Stimulated activated CD4-positive, alpha-beta T cell treated with anti-CD3 and anti-CD28 coated beads, Interleukin-4, amount 100 ng/mL, for 24 hours (primary cell): ENCODE data around the gene SPEN.
A peak's percentile ranks its signal among the peaks of the same experiment; 100 is the strongest.
"Not testable (repeated sequence)": the region's sequence is repeated elsewhere in the genome, so short reads cannot be mapped to it uniquely, and the experiment has no call there.

Experiments
- DNase-seq: peaks from one replicate; pipeline ENCODE4 v3.0.0-alpha.2; 2020

Gene SPEN

DNA sequence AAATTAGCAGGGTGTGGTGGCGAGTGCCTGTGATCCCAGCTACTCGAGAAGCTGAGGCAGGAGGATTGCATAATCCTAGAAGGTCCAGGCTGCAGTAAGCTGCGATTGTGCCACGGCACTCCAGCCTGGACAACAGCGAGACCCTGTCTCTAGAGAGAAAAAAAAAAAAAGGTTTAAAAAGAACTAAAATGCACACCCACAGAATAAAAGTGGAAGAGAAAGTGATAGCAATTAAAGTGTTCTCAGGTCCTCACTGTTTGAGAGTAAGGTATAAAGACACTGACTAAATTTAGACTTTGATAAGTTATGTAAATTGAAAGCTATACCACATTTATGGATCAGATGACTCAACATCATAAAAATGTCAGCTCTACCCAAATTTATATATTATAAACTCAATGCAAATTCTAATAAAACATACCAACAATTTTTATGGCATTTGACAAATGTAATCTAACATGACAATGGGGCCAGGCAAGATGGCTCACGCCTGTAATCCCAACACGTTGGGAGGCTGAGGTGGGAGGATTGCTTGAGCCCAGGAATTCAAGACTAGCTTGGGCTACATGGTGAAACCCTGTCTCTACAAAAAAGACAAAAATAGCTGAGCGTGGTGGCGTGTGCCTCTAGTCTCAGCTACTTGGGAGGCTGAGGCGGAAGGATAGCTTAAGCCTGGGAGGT lies 116.6 kb downstream of the SPEN start:
- DNase-seq: no peak

DNA sequence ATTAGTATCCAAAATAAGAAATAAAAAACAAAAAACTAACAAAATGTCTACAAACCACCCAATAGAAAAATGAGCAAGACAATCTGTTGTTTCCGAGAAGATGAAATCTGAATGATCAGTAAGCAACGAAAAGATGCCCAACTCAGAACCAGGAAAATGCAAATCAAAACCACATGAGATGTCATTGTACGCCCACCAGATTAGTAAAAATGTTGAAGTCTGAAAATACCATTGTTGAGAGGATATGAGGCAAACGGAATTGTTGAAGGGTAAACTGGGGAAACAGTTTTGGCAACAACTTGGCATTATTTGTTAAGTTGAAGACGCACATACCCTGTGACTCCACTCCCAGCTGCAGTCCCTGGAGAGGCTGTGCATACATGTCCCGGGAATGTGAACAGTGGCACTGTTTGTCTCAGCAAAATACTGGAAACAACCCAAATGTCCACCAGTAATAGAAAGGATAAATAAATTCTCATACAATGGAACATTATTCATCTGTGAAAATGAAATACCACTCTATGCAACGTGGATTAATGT lies 117.8 kb downstream of the SPEN start:
- DNase-seq: peak; percentile 49

DNA sequence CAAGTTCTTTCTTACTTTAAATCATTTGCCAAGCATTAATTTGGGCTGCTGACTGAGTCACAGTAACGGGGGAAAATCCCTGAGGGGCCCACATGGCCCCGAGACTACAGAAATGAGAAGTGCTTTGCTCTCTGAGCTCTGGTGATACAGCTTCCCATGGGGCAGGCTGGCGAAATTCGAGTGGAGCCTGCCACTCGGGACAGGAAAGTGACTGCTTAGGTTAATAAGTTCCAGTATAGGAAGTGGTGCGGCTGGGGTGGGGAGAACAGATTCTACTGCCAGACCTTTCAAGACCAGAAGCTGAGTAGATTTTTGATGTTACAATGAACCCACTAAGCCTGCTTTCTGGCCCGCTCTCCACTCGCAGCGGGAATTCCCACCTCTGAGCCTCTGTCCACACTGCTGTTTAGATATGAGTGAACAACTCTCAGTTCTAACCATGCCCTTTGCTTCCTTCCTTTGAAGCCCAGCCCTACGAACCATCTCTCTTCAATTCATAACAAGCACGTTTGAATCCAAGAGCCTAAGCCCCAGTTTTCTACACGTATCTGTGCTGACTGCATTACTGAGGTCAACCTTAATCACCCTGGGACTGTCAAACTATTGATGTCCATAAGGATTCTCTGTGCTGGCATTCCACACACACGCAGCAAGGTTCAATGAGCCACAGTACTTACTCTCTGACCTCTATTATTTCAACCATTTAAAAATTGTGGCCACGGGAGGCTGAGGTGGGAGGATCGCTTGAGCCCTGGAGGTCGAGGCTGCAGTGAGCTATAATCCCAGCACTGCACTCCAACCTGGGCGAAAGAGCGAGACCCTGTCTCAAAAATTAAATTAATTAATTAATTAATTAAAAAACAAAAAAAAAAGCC lies 118.8 kb downstream of the SPEN start:
- DNase-seq: peak; percentile 87

DNA sequence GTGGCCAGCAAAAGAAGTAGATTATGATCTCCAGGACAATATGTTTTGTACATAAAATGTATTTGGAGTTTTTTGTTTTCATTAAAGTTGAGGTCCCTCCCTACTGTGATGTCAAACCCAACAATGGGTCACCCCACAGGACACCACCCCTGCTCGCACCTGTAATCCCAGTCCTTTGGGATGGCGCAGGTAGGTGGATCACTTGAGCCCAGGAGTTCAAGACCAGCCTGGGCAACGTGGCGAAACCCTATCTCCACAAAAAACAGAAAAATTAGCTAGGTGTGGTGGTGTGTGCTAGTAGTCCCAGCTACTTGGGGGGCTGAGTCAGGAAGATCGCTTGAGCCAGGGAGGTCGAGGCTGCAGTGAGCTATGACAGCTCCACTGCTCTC lies 119.4 kb downstream of the SPEN start:
- no peak for DNase-seq

DNA sequence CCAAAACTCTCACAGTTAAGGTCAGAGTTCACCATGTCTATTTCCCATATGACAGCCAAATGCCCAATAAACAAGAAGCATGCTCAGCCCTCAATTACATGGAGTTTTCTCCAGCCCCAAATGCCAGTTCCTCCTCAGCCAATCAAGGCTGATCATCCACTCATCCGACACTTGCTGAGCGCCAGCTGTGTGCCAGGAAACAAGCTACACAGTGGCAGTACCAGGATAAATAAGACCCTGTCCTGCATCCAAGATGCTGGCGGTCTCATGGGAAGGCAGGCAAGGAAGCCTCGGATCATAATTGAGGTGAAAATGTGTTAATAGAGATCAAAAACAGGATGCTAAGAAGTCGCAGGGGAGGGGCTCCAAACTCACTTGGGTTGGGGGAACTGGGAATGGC lies 120.7 kb downstream of the SPEN start:
- no peak for DNase-seq

DNA sequence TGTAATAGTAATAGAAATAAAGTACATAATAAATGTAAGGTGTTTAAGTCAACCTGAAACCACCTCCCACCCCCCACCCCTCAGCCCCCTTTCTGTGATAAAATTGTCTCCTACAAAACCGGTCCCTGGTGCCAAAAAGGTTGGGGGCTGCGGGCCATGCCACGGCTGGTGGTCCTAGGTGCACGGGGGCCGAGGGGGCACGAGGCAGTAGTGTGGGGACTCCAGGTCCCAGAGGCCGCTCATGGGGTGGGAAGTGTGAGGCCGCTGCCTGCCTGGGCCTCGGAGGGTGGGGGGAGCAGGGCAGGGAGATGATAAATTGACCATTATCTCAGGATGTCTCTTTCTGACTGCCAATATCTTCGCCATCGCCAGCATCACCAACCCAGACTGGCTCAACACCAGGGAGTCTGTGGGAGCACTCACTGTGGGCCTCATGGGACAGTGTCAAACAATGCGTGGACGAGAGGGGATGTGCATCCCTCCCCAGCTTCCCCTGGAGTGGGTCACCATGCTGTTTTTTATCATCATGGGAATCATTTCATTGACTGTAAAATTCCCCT lies 121.9 kb downstream of the SPEN start:
- no peak for DNase-seq

DNA sequence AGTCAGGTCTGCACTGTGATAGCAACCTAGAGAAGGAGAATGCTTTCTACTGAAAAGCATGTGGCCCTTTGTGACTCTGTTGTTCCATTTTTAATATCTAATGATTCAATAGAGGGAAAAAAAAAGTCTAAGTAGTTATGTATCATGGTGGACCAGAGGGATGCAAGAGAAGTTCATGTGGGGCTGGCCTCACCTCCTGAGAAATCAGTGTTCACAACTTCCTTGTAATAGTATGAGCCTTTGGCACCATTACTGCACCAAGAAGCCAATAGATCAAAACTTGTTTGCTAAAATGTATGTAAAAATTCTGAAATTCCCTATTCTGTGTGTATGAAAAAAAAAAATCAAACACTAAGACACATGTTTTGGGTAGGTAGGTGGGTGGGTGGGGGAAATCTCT lies 123.4 kb downstream of the SPEN start:
- DNase-seq: no peak

DNA sequence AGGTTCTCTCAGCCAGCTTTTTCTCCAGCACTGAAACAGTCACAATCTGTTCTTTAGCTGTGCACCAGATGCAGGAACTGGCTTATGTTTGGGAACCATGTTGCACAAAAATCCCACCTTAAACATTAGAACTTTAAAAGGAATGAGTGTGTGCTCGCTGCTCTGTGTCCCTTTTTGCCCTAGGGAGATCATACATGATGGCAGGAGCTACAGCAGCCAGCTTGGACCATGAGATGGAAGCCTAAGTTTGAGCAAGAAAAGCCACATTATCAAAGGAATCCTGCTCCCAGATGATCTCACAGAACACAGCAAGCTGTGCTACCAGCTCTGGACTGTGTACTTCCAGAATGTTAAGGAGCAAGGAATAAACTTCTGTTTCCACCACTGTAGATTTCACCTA lies 124.9 kb downstream of the SPEN start:
- no peak for DNase-seq

DNA sequence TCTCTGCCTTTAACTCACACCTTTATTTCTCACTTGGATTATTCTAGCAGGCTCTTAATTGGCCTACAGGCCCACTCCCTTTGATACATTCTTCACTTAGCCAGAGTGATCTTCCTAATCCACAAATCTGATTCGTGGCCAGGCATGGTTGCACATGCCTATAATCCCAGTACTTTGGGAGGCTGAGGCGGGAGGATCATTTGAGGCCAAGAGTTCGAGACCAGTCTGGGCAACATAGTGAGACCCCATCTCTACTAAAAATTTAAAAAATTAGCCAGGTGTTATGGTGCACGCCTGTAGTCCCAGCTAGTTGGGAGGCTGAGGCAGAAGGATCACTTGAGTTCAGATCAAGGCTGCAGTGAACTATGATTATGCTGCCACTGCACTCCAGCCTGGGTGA lies 126.3 kb downstream of the SPEN start:
- DNase-seq: no peak

DNA sequence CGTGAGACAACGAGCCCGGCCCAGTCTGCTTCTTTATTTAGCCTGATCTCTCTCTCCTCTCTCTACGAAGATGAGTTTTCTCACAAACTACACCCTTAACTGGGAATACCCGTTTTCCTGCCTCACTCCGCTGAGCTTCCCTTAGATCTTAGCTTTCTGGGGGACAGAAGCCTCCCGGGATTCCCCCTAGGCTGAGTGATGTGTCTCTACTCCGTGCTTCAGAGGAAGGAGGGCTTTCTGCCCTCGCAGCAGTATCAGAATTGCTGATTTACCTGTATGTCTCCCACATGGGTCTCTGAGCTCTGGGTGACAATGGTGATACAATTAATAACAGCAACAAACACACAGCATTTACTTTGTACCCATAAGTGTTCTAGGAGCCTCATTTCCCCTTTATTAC lies 127.3 kb downstream of the SPEN start:
- DNase-seq: peak; percentile 51

DNA sequence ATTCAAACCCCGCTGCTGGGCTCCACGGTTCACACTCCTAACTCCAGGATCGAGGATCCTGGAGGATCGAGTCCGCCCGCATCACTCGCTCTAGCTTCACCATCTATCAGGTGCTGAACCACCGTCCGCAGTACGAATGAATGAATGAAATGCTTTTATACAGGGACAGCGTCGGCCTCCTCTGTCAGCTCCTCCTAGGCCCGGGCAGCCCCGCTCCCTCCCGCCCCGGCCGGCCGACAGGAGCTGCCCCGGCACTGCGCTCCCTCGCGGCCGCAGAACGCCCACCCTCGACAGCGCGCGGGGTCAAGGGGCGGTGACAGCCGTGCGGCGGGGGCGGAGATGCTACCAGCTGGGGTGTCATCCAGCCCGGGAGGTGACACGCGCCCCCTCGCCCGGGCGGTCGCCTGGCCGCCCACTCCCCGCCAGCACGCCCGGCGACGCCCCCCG lies 127.9 kb downstream of the SPEN start:
- peak; percentile 79 for DNase-seq

DNA sequence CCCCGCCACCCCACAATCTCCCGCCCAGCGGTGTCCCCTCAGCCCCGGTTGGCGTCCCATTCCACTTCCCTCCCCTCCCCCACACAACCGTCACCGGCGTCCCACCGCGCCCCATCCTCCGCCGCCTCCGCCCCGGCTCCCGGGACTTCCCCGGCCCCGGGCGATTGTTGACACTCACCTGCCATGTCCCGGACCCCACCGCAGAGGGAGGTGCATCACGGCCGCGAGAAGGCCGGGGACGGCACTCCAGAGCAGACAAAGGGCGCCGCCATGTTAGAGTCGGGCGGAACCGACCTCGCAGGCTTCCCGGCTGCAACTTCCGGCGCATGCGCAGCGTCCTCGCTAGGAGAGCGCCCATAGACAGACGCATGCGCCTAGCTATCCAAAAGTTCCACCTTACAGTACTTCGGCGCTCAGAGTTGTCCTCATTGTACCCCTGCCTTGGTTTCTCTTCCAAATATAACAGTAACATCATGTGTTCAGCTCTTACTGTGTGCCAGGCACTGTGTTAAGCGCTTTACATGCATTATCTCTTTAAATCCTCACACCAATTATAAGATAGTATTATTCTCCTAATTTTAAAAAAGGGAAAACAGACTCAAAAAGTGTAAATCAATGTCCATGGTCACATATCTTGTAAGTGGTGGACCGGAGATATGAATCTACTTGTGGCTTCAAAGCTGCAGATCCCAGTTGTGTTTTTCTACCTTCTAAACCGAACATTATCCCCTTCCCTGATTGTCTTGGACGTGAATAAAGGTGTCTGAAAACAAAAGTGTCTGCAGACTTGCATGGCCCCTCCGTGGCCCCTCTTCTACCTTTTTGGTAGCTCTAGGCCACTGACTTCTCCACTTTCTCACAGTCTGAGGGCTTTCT lies 128.5 kb downstream of the SPEN start, which contains the start of gene ZBTB17:
ZBTB17 (minus strand) TSS at position 297 of the 876 bp plus-strand sequence. CDS start 27,606 bp downstream, outside the sequence.
- DNase-seq: peak; percentile 97

DNA sequence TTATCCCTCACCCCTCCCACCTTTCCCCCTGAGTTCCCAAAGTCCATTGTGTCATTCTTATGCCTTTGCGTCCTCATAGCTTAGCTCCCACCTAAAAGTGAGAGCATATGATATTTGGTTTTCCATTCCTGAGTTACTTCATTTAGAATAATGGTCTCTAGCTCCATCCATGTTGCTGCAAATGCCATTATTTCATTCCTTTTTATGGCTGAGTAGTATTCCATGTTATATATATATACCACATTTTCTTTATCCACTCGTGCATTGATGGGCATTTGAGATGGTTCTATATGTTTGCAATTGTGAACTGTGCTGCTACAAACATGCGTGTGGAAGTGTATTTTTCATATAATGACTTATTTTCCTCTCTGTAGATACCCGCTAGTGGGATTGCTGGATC lies 130.4 kb downstream of the SPEN start:
- not testable (repeated sequence) for DNase-seq

DNA sequence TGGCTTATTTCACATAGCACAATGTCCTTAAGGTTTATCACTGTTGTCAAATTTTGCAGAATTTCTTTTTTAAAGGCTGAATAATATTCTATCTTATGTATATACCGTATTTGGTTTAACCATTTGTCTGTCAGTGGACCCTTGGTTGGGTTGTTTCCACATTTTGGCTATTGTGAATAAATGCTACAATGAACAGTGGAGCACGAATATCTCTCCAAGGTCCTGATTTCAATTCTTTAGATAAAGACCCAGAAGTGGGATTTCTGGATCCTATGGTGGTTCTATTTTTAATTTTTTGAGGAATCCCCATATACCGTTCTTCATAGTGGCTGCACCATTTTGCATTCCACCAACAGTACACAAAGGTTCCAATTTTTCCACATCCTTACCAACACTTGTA lies 134.2 kb downstream of the SPEN start:
- no peak for DNase-seq

DNA sequence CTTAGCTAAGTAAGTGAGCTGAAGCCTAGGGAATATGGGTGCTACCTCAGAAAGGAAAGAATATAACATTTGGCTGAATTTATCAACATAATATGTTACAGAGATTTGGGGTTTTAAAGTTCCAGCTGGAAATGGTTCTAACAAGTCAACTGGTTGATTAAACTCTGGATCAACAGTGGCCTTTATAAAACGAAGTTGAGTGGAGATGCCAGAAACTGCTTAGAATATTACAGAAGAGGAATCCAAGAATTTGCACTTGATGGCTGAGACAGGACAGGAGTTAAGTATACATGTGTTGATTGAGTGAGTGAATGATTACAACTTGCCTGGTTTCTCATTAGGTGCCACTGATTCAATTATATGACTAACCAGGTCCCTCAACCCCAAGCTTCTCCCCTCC lies 135.8 kb downstream of the SPEN start:
- no peak for DNase-seq

DNA sequence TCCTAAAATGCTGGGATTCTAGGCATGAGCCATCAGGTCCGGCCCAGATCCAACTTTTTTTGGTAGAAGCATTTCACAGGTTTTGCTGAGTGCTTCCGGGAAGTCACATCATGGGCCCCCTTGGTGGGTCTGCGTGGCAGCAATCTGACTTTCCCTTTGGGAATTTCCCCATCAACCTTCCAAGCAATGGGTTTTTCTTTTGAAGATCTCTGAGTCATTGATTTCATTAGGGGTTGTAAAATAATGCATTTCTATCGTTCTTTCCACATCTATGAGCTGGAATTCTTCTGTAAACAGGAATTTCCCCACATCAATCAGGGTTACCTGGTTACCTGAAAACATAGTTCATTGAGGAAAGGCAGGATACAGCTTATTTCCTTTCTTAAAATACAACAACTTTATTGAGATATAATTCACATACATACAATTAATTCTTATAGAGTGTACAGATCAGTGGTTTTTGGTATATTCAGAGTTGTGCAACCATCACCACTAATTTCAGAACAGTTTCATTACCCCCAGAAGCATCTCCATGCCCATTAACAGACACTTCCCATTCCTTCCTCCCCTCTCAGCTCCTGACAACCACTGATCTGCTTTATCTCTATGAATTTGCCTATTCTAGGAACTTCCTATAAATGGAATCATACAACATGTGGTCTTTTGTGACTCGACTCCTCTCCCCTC lies 138.2 kb downstream of the SPEN start:
- no peak for DNase-seq

DNA sequence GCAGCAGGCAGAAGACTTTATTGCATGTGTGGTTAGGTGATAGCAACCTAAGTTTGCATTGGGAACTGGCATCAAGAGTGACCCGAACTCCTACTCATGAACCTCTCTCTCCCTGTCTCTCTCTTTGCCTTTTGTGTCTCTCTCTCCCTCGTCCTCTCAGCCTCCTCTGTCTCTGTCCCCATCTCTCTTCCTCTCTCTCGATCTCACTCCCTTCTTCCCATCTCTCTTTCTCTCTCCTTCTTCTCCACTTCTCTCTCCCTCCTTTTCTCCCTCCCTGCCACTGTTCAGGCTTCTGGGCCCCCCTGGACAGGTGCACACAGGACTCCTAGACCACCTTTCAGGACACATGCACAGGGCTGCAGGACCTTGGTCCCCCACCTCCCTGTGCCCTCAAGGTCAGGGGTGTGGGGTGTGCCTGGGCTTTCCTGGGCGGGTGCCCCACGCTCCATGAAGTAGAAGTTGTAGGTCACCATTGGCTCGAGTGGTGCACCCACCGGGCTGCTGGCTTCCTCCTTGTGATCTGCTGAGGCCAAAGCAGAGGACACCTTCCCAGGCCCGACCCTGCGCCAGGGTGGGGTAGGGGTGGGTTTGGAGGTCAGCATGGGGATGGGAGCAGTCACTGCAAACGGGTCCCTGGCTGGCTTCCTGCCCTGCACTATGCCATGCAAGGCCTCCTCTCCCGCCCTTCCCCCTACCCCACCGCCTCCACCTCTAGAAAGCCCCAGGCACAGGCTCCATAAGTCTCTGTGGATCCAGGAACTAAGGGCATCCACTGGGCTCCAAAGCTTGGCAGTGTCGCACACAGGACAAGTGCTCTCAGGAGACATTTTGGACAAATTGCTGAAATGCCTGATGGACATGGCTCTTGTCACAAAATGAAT lies 141.6 kb downstream of the SPEN start:
- no peak for DNase-seq

DNA sequence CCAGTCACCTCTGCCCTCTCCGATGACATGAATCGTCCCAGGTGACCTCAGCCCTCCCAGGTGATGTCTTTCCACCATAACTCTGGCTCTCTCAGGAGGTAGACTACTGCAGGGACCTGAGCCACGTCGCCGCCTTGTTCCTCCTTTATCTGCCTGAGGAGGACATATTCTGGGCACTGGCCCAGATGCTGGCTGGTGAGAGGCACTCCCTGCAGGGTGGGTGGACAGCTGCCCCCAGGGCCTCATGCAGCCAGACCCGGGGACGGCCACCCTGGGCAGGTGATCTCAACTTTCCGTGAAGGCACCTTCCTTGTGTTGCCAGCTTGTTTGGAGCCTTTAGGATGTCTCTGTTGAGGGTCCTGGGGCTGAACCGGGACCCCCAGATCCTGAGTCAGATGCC lies 142.3 kb downstream of the SPEN start:
- no peak for DNase-seq
